NCI-H510A (cell line): ENCODE data around the gene GPAT3.
"Not testable (repeated sequence)": the region's sequence is repeated elsewhere in the genome, so short reads cannot be mapped to it uniquely, and the experiment has no call there.

Experiments
- DNase-seq: peaks from one replicate; lab custom pipeline; 2025; lab: John Stamatoyannopoulos, UW

GPAT3 gene

GRCh38 chr4:83535520-83536361, at the start of gene GPAT3:
Gene GPAT3 (plus strand): TSS chr4:83536108. CDS start chr4:83536623, 515 bp downstream.
- DNase-seq: peak; percentile 48

GRCh38 chr4:83486457-83487129, 49.3 kb upstream of the GPAT3 start:
- no peak for DNase-seq

GRCh38 chr4:83489711-83490326, 46.1 kb upstream of the GPAT3 start:
- no peak for DNase-seq

- DNase-seq: no peak
Measured at GRCh38 chr4:83490876-83491450, 44.9 kb upstream of the GPAT3 start.

GRCh38 chr4:83496085-83496917, 39.6 kb upstream of the GPAT3 start:
- DNase-seq: not testable (repeated sequence)

- no peak for DNase-seq
Measured at GRCh38 chr4:83498187-83498586, 37.7 kb upstream of the GPAT3 start.

GRCh38 chr4:83501671-83502070, 34.2 kb upstream of the GPAT3 start:
- not testable (repeated sequence) for DNase-seq

GRCh38 chr4:83503974-83504373, 31.9 kb upstream of the GPAT3 start:
- DNase-seq: no peak

GRCh38 chr4:83504503-83504902, 31.4 kb upstream of the GPAT3 start:
- DNase-seq: no peak

GRCh38 chr4:83504996-83505395, 30.9 kb upstream of the GPAT3 start:
- no peak for DNase-seq

GRCh38 chr4:83509156-83509585, 26.7 kb upstream of the GPAT3 start:
- not testable (repeated sequence) for DNase-seq

- no peak for DNase-seq
Measured at GRCh38 chr4:83510442-83510841, 25.5 kb upstream of the GPAT3 start.

- no peak for DNase-seq
Measured at GRCh38 chr4:83516042-83516772, 19.7 kb upstream of the GPAT3 start.

- DNase-seq: no peak
Measured at GRCh38 chr4:83522239-83522638, 13.7 kb upstream of the GPAT3 start.

- no peak for DNase-seq
Measured at GRCh38 chr4:83527671-83528070, 8.2 kb upstream of the GPAT3 start.

- no peak for DNase-seq
Measured at GRCh38 chr4:83536362-83537272, 709 bp downstream of the GPAT3 start.

- DNase-seq: no peak
Measured at GRCh38 chr4:83542225-83542624, 6.3 kb downstream of the GPAT3 start.

- no peak for DNase-seq
Measured at GRCh38 chr4:83546786-83547185, 10.9 kb downstream of the GPAT3 start.

- DNase-seq: peak; percentile 4
Measured at GRCh38 chr4:83548151-83548905, 12.4 kb downstream of the GPAT3 start.
